Measurements from ENCODE around the gene IER5L.

- TF ChIP-seq POLR2AphosphoS5 (IDR thresholded peaks at IDR 0.05; ENCODE audit: low read depth, low read length) (no peak), SIN3A (IDR thresholded peaks at IDR 0.05; ENCODE audit: borderline replicate concordance, insufficient read depth, low read length) (no peak), REST (IDR thresholded peaks at IDR 0.05; ENCODE audit: insufficient read depth in 1 of 2, low read depth in 2 of 2, low read length in 2 of 2) (no peak), TAF1 (IDR thresholded peaks at IDR 0.05; ENCODE audit: borderline replicate concordance, insufficient read depth, low read length) (no peak), FOXP2 (optimal IDR thresholded peaks at IDR 0.05; ENCODE audit: borderline replicate concordance, extremely low read depth, extremely low read length, insufficient read depth) (no peak)
Measured at GRCh38 chr9:129151469-129151868, 26.6 kb downstream of the IER5L start.
